Large intestine (tissue), 3 donors: ENCODE results near the gene NEB. TPM values are rescaled to one million over a fixed set of nuclear protein-coding genes. Genes with fewer than 3 reads are reported as not detected.

Experiments
- DNase-seq, 2 donors: peaks; one replicate each; pipeline versions ENCODE4 v3.0.0 to v3.0.0-alpha.2; 2013
- H3K27ac ChIP-seq: one replicate; pipeline ENCODE4 v1.5.1; 2013; ENCODE audit warnings: low read length
- H3K27me3 ChIP-seq: 2 replicates; pipeline ENCODE4 v1.6.1; 2013; ENCODE audit warnings: low read length; ENCODE audit not compliant: control insufficient read depth, insufficient read depth
- H3K36me3 ChIP-seq: 2 replicates; pipeline ENCODE4 v1.6.1; 2013; ENCODE audit warnings: low read length; ENCODE audit not compliant: control insufficient read depth, insufficient read depth
- H3K4me1 ChIP-seq: one replicate; pipeline ENCODE4 v1.6.1; 2013; ENCODE audit warnings: low read length; ENCODE audit not compliant: control insufficient read depth, insufficient read depth
- H3K4me3 ChIP-seq: one replicate; pipeline ENCODE4 v1.5.1; 2013; ENCODE audit warnings: low read length
- H3K9me3 ChIP-seq: one replicate; pipeline ENCODE4 v1.6.1; 2013; ENCODE audit warnings: mild to moderate bottlenecking, low read depth, low read length, moderate library complexity; ENCODE audit not compliant: control insufficient read depth
- WGBS: methylation state at CpG from one replicate; pipeline ENCODE4 v1.1.5; 2013; ENCODE audit warnings: low lambda C conversion rate; ENCODE audit not compliant: insufficient coverage; 5-methylcytosine and 5-hydroxymethylcytosine counted together
- polyA plus RNA-seq: library from polyadenylated mRNA; unstranded; fragments of 120-200 nt; gene quantifications from one replicate; pipeline ENCODE4 v1.2.1, GENCODE V29; 2013

NEB gene
- polyA plus RNA-seq, 1 donor = 18.5 TPM

GRCh38 chr2:151638990-151639389 lies 95.3 kb downstream of the NEB start:
- H3K4me3 ChIP-seq = no peak overlapping the region
- no peak overlapping the region for H3K27ac ChIP-seq
- H3K4me1 ChIP-seq = peaks cover 21% of the 10 kb centered on the region
- H3K9me3 ChIP-seq = peaks cover 9% of the 10 kb centered on the region
- 100% methylated on average over 1 of the region's 1 CpG for WGBS
- no peak for DNase-seq
- H3K36me3 ChIP-seq = no peaks in the 10 kb centered on the region
- no peaks in the 10 kb centered on the region for H3K27me3 ChIP-seq

GRCh38 chr2:151638191-151638933 lies 95.9 kb downstream of the NEB start:
- Histone ChIP-seq H3K4me3 (no peak overlapping the region), H3K9me3 (peaks cover 9% of the 10 kb centered on the region), H3K27me3 (no peaks in the 10 kb centered on the region), H3K36me3 (no peaks in the 10 kb centered on the region), H3K4me1 (peaks cover 21% of the 10 kb centered on the region), H3K27ac (peak overlapping the region; percentile 57)
- DNase-seq = peak; percentile 55 to 76
- WGBS = no CpG with 5 or more reads among the region's 4 CpGs

- WGBS = 7% methylated on average over 3 of the region's 8 CpGs
- DNase-seq = peak; percentile 79 to 87
- no peak overlapping the region for H3K4me3 ChIP-seq
Observed at GRCh38 chr2:151637271-151637781, 97.0 kb downstream of the NEB start.

GRCh38 chr2:151634736-151635467 lies 99.4 kb downstream of the NEB start:
- Histone ChIP-seq H3K9me3 (peaks cover 9% of the 10 kb centered on the region), H3K27ac (no peak overlapping the region), H3K27me3 (no peaks in the 10 kb centered on the region), H3K4me1 (peaks cover 37% of the 10 kb centered on the region), H3K36me3 (no peaks in the 10 kb centered on the region), H3K4me3 (no peak overlapping the region)
- no peak for DNase-seq
- no CpG with 5 or more reads among the region's 4 CpGs for WGBS

More at GRCh38 chr2:151637271-151637781, 97.0 kb downstream of the NEB start:
- Histone ChIP-seq H3K36me3 (no peaks in the 10 kb centered on the region), H3K9me3 (peaks cover 9% of the 10 kb centered on the region), H3K27me3 (no peaks in the 10 kb centered on the region), H3K4me1 (peaks cover 22% of the 10 kb centered on the region), H3K27ac (peak overlapping the region; percentile 57)

GRCh38 chr2:151632993-151633565 lies 101.2 kb downstream of the NEB start:
- H3K9me3 ChIP-seq = peaks cover 9% of the 10 kb centered on the region
- H3K4me1 ChIP-seq = peaks cover 29% of the 10 kb centered on the region
- no peaks in the 10 kb centered on the region for H3K27me3 ChIP-seq
- H3K27ac ChIP-seq = no peak overlapping the region
- WGBS = no CpG with 5 or more reads among the region's 1 CpG
- no peaks in the 10 kb centered on the region for H3K36me3 ChIP-seq
- peak in 1 of 2 donors; percentile 16 for DNase-seq
- no peak overlapping the region for H3K4me3 ChIP-seq

- WGBS = 17% methylated on average over 1 of the region's 1 CpG
- Histone ChIP-seq H3K27me3 (no peaks in the 10 kb centered on the region), H3K4me1 (peaks cover 15% of the 10 kb centered on the region), H3K27ac (peak overlapping the region; percentile 58), H3K36me3 (no peaks in the 10 kb centered on the region), H3K9me3 (peaks cover 7% of the 10 kb centered on the region), H3K4me3 (no peak overlapping the region)
- peak; percentile 40 to 78 for DNase-seq
Observed at GRCh38 chr2:151630372-151630771, 103.9 kb downstream of the NEB start.

- H3K4me1 ChIP-seq = peaks cover 15% of the 10 kb centered on the region
- WGBS = no CpG with 5 or more reads among the region's 6 CpGs
- no peaks in the 10 kb centered on the region for H3K27me3 ChIP-seq
- DNase-seq = no peak
- no peaks in the 10 kb centered on the region for H3K36me3 ChIP-seq
- no peak overlapping the region for H3K4me3 ChIP-seq
- no peaks in the 10 kb centered on the region for H3K9me3 ChIP-seq
- H3K27ac ChIP-seq = no peak overlapping the region
Observed at GRCh38 chr2:151627353-151627752, 106.9 kb downstream of the NEB start.

- no peak for DNase-seq
- no peaks in the 10 kb centered on the region for H3K9me3 ChIP-seq
Observed at GRCh38 chr2:151624271-151624670, 110.0 kb downstream of the NEB start.

GRCh38 chr2:151623631-151624030 lies 110.6 kb downstream of the NEB start:
- H3K9me3 ChIP-seq = no peaks in the 10 kb centered on the region
- H3K36me3 ChIP-seq = no peaks in the 10 kb centered on the region
- H3K4me3 ChIP-seq = no peak overlapping the region
- no peaks in the 10 kb centered on the region for H3K27me3 ChIP-seq
- H3K4me1 ChIP-seq = no peaks in the 10 kb centered on the region
- H3K27ac ChIP-seq = no peak overlapping the region
- no peak for DNase-seq

More at GRCh38 chr2:151624271-151624670, 110.0 kb downstream of the NEB start:
- no peaks in the 10 kb centered on the region for H3K36me3 ChIP-seq
- H3K4me3 ChIP-seq = no peak overlapping the region
- H3K27ac ChIP-seq = no peak overlapping the region
- H3K27me3 ChIP-seq = no peaks in the 10 kb centered on the region
- no peaks in the 10 kb centered on the region for H3K4me1 ChIP-seq

- Histone ChIP-seq H3K36me3 (no peaks in the 10 kb centered on the region), H3K4me3 (no peak overlapping the region), H3K27me3 (no peaks in the 10 kb centered on the region), H3K4me1 (no peaks in the 10 kb centered on the region), H3K9me3 (no peaks in the 10 kb centered on the region), H3K27ac (no peak overlapping the region)
- WGBS = 100% methylated on average over 1 of the region's 3 CpGs
- DNase-seq = no peak
Observed at GRCh38 chr2:151620761-151621160, 113.5 kb downstream of the NEB start.
